Astrocyte (in vitro differentiated cells and primary cell): Measurements from ENCODE around the gene ARHGAP9. TPM values are rescaled to one million over a fixed set of nuclear protein-coding genes. Genes with fewer than 3 reads are reported as not detected.

Experiments
- DNase-seq: peaks from one replicate; pipeline ENCODE4 v3.0.0-alpha.2; 2010; ENCODE audit warnings: low read depth
- FAIRE-seq: peaks from 2 replicates; lab custom pipeline; 2011; peaks lifted over from hg19 to GRCh38; lab: Jason Lieb, UNC
- H2AFZ ChIP-seq: 2 replicates; pipeline ENCODE4 v1.6.0; 2012; ENCODE audit warnings: low read depth, low read length, inconsistent platforms
- H3K27ac ChIP-seq: 2 replicates; pipeline ENCODE4 v1.5.1; 2011; ENCODE audit warnings: low read depth, low read length, inconsistent platforms
- H3K27me3 ChIP-seq: 2 replicates; pipeline ENCODE4 v1.6.0; 2011; ENCODE audit warnings: low read length, inconsistent platforms; ENCODE audit not compliant: insufficient read depth
- H3K36me3 ChIP-seq: 2 replicates; pipeline ENCODE4 v1.5.1; 2011; ENCODE audit warnings: low read length, inconsistent platforms; ENCODE audit not compliant: insufficient read depth
- H3K4me1 ChIP-seq: 2 replicates; pipeline ENCODE4 v1.5.1; 2011; ENCODE audit warnings: low read length, inconsistent platforms; ENCODE audit not compliant: insufficient read depth
- H3K4me2 ChIP-seq: 2 replicates; pipeline ENCODE4 v1.6.0; 2012; ENCODE audit warnings: low read length, inconsistent platforms
- H3K4me3 ChIP-seq: 2 replicates; pipeline ENCODE4 v1.5.1; 2011; ENCODE audit warnings: low read depth, mild to moderate bottlenecking, low read length, inconsistent platforms; ENCODE audit not compliant: insufficient read depth
- H3K79me2 ChIP-seq: 2 replicates; pipeline ENCODE4 v1.6.0; 2012; ENCODE audit warnings: mild to moderate bottlenecking, low read length, inconsistent platforms; ENCODE audit not compliant: insufficient read depth
- H3K9ac ChIP-seq: 2 replicates; pipeline ENCODE4 v1.6.0; 2012; ENCODE audit warnings: mild to moderate bottlenecking, low read length, inconsistent platforms
- H3K9me3 ChIP-seq: 2 replicates; pipeline ENCODE4 v1.5.1; 2012; ENCODE audit warnings: low read depth, mild to moderate bottlenecking, low read length, inconsistent platforms; ENCODE audit not compliant: insufficient read depth
- H4K20me1 ChIP-seq: 2 replicates; pipeline ENCODE4 v1.6.0; 2012; ENCODE audit warnings: low read length, inconsistent platforms; ENCODE audit not compliant: insufficient read depth
- H3K27ac Mint-ChIP-seq: one replicate; pipeline ENCODE4 v1.8.0; 2021; ENCODE audit warnings: mild to moderate bottlenecking, mixed read lengths; ENCODE audit not compliant: unreplicated experiment
- H3K27me3 Mint-ChIP-seq: one replicate; pipeline ENCODE4 v1.8.0; 2021; ENCODE audit warnings: low read depth, mixed read lengths; ENCODE audit not compliant: unreplicated experiment
- H3K36me3 Mint-ChIP-seq: one replicate; pipeline ENCODE4 v1.8.0; 2021; ENCODE audit warnings: low read depth, mixed read lengths; ENCODE audit not compliant: unreplicated experiment
- H3K4me1 Mint-ChIP-seq: one replicate; pipeline ENCODE4 v1.8.0; 2021; ENCODE audit warnings: low read depth, mixed read lengths; ENCODE audit not compliant: unreplicated experiment
- H3K4me3 Mint-ChIP-seq: one replicate; pipeline ENCODE4 v1.8.0; 2021; ENCODE audit warnings: mild to moderate bottlenecking, moderate library complexity, mixed read lengths; ENCODE audit not compliant: unreplicated experiment
- H3K9me3 Mint-ChIP-seq: one replicate; pipeline ENCODE4 v1.8.0; 2021; ENCODE audit warnings: mild to moderate bottlenecking, mixed read lengths; ENCODE audit not compliant: unreplicated experiment
- CTCF ChIP-seq: IDR thresholded peaks from 2 replicates; pipeline ENCODE4 v1.5.1; 2011; ENCODE audit warnings: low read depth, mild to moderate bottlenecking, inconsistent platforms, low read length, moderate library complexity; ENCODE audit not compliant: insufficient read depth
- EZH2 ChIP-seq: IDR thresholded peaks from 2 replicates; pipeline ENCODE4 v1.6.1; 2012; ENCODE audit warnings: mild to moderate bottlenecking, low read length, inconsistent platforms; ENCODE audit not compliant: insufficient read depth
- total RNA-seq: library from RNA; stranded (reverse); gene quantifications from 2 replicates; pipeline ENCODE4 v1.2.1, GENCODE V29; 2021

The ARHGAP9 gene
- total RNA-seq, 1 donor from 2014 or later = 3.1 TPM

GRCh38 chr12:57465030-57465746, 14.5 kb downstream of the ARHGAP9 start:
- Histone ChIP-seq H3K4me1 (peaks cover 18% of the 10 kb centered on the region), H3K27me3 (peaks cover 3% of the 10 kb centered on the region), H3K4me3 (no peak overlapping the region), H3K36me3 (no peaks in the 10 kb centered on the region), H3K27ac (no peak overlapping the region), H2AFZ (no peak overlapping the region), H3K4me2 (no peak overlapping the region), H4K20me1 (no peaks in the 10 kb centered on the region), H3K9ac (no peak overlapping the region), H3K79me2 (no peaks in the 10 kb centered on the region), H3K9me3 (no peaks in the 10 kb centered on the region)
- no peak for DNase-seq
- no peak for FAIRE-seq
- H3K4me1 Mint-ChIP-seq = peaks cover 8% of the 10 kb centered on the region
- H3K9me3 Mint-ChIP-seq = peaks cover 5% of the 10 kb centered on the region
- no peak for TF ChIP-seq CTCF
- no peak for TF ChIP-seq EZH2
- H3K27ac Mint-ChIP-seq = no peak overlapping the region
- peaks cover 23% of the 10 kb centered on the region for H3K36me3 Mint-ChIP-seq
- peak overlapping the region; percentile 22 for H3K4me3 Mint-ChIP-seq
- H3K27me3 Mint-ChIP-seq = peaks cover 59% of the 10 kb centered on the region

GRCh38 chr12:57464569-57464968, 15.1 kb downstream of the ARHGAP9 start:
- DNase-seq (no peak), FAIRE-seq (no peak)
- peaks cover 23% of the 10 kb centered on the region for H3K36me3 Mint-ChIP-seq
- no peak for TF ChIP-seq EZH2
- Histone ChIP-seq H3K4me3 (no peak overlapping the region), H2AFZ (no peak overlapping the region), H3K9ac (no peak overlapping the region), H3K36me3 (no peaks in the 10 kb centered on the region), H3K27me3 (peaks cover 3% of the 10 kb centered on the region), H3K79me2 (no peaks in the 10 kb centered on the region), H3K9me3 (no peaks in the 10 kb centered on the region), H3K4me2 (no peak overlapping the region), H3K4me1 (peaks cover 18% of the 10 kb centered on the region), H3K27ac (no peak overlapping the region), H4K20me1 (no peaks in the 10 kb centered on the region)
- H3K4me3 Mint-ChIP-seq = peak overlapping the region; percentile 22
- H3K9me3 Mint-ChIP-seq = peaks cover 5% of the 10 kb centered on the region
- H3K27ac Mint-ChIP-seq = no peak overlapping the region
- H3K4me1 Mint-ChIP-seq = peaks cover 9% of the 10 kb centered on the region
- peaks cover 55% of the 10 kb centered on the region for H3K27me3 Mint-ChIP-seq

GRCh38 chr12:57462912-57463253, 16.8 kb downstream of the ARHGAP9 start:
- H2AFZ ChIP-seq = no peak overlapping the region
- H3K27ac ChIP-seq = no peak overlapping the region
- H3K79me2 ChIP-seq = no peaks in the 10 kb centered on the region
- TF ChIP-seq EZH2 = no peak
- TF ChIP-seq CTCF = no peak
- H3K4me1 Mint-ChIP-seq = peaks cover 18% of the 10 kb centered on the region
- H4K20me1 ChIP-seq = no peaks in the 10 kb centered on the region
- peaks cover 3% of the 10 kb centered on the region for H3K27me3 ChIP-seq
- DNase-seq (no peak), FAIRE-seq (no peak)
- H3K27ac Mint-ChIP-seq = no peak overlapping the region
- peaks cover 5% of the 10 kb centered on the region for H3K9me3 Mint-ChIP-seq
- H3K4me3 Mint-ChIP-seq = peak overlapping the region; percentile 95
- peaks cover 14% of the 10 kb centered on the region for H3K36me3 Mint-ChIP-seq
- no peaks in the 10 kb centered on the region for H3K9me3 ChIP-seq
- peaks cover 39% of the 10 kb centered on the region for H3K27me3 Mint-ChIP-seq
- H3K36me3 ChIP-seq = no peaks in the 10 kb centered on the region
- no peak overlapping the region for H3K4me3 ChIP-seq
- H3K9ac ChIP-seq = no peak overlapping the region
- H3K4me2 ChIP-seq = peak overlapping the region; percentile 99
- H3K4me1 ChIP-seq = peaks cover 24% of the 10 kb centered on the region
